ENCODE measurements around the gene PTPRN2.

PTPRN2 gene

DNA sequence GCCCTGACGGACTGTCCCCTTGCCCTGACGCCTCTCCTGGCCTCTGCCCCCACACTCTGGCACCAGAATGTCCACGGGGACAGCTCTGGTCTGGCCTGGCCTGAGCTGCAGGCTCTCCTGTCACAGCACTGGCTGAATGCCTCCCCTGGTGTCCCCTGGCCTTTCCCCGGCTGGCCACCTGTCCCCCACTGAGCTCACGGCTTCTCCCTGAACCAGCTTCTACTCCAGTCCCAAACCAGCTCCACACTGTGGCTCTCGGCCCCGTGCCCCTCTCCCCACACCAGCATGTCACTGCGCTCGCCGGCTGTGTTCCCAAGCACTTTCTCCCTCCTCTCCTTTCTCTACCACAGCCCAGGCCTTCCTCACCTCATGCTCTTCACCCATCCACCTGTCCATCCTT lies 864.4 kb downstream of the PTPRN2 start:
- no peak for TF ChIP-seq JUND (IDR thresholded peaks at IDR 0.05; ENCODE audit: low read depth)
- no peak for DNase-seq (ENCODE audit: low read depth in 1 of 2, low spot score in 1 of 2)
- in situ Hi-C loops (cut with HindIII; ENCODE audit: low pct_unique_long_range_greater_than_20kb, low sequenced_read_pairs), result no loop called here

- DNase-seq (ENCODE audit: low read depth in 1 of 2, low spot score in 1 of 2), result no peak
- no peak for TF ChIP-seq JUND (IDR thresholded peaks at IDR 0.05; ENCODE audit: low read depth)
- in situ Hi-C loops (cut with HindIII; ENCODE audit: low pct_unique_long_range_greater_than_20kb, low sequenced_read_pairs), result no loop called here
These were observed 865.2 kb downstream of the PTPRN2 start for GRCh38 chr7:157722137-157723060.

- TF ChIP-seq JUND (IDR thresholded peaks at IDR 0.05; ENCODE audit: low read depth), result no peak
- DNase-seq (ENCODE audit: low read depth in 1 of 2, low spot score in 1 of 2), result no peak
- in situ Hi-C loops (cut with HindIII; ENCODE audit: low pct_unique_long_range_greater_than_20kb, low sequenced_read_pairs), result no loop called here
These were observed 866.0 kb downstream of the PTPRN2 start for GRCh38 chr7:157721468-157722136.

- in situ Hi-C loops (cut with HindIII; ENCODE audit: low pct_unique_long_range_greater_than_20kb, low sequenced_read_pairs), result no loop called here
These were observed 867.6 kb downstream of the PTPRN2 start for GRCh38 chr7:157719705-157720655.

DNA sequence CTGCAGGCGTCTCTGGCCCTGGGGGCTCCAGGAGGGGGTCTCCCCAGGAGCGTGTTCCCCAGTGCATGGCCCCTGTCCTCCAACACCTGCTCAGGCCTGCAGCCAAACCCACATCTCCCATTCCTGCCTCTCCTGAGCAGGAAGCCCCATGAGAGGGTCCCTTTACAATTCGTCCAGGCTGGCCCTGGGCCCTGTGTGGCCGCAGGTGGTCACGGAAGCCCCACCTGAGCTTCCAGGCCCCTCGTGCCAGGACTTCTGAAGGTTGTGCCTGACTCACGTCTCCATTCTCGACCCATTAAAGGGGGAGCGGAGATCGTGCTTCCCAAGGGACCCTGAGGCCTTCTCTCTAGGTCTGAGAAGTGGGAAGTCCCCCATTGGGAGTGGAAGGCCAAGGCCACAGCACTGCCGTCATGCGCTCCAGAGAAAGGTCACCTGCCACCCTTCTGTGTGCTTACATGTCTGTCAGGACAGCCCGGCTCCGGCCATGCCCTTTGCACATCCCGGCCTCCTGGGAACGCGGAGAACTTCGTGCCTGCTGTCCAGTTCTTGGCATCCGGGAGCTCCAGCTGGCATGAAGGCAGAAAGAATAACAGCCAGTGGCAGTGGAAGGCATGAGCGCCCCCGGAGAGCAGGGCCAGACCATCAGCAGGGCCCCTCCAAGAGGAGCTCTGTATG lies 868.5 kb downstream of the PTPRN2 start:
- no peak for TF ChIP-seq JUND (IDR thresholded peaks at IDR 0.05; ENCODE audit: low read depth)
- DNase-seq (ENCODE audit: low read depth in 1 of 2, low spot score in 1 of 2), result no peak
- in situ Hi-C loops (cut with HindIII; ENCODE audit: low pct_unique_long_range_greater_than_20kb, low sequenced_read_pairs), result no loop called here

More at GRCh38 chr7:157719705-157720655, 867.6 kb downstream of the PTPRN2 start:
- DNase-seq (ENCODE audit: low read depth in 1 of 2, low spot score in 1 of 2), result no peak
- no peak for TF ChIP-seq JUND (IDR thresholded peaks at IDR 0.05; ENCODE audit: low read depth)

GRCh38 chr7:157718303-157719007 lies 869.2 kb downstream of the PTPRN2 start:
- no peak for TF ChIP-seq JUND (IDR thresholded peaks at IDR 0.05; ENCODE audit: low read depth)
- in situ Hi-C loops (cut with HindIII; ENCODE audit: low pct_unique_long_range_greater_than_20kb, low sequenced_read_pairs), result no loop called here
- DNase-seq (ENCODE audit: low read depth in 1 of 2, low spot score in 1 of 2), result no peak

GRCh38 chr7:157717211-157718174 lies 870.1 kb downstream of the PTPRN2 start:
- in situ Hi-C loops (cut with HindIII; ENCODE audit: low pct_unique_long_range_greater_than_20kb, low sequenced_read_pairs), result no loop called here
- no peak for TF ChIP-seq JUND (IDR thresholded peaks at IDR 0.05; ENCODE audit: low read depth)
- no peak for DNase-seq (ENCODE audit: low read depth in 1 of 2, low spot score in 1 of 2)

- TF ChIP-seq JUND (IDR thresholded peaks at IDR 0.05; ENCODE audit: low read depth), result no peak
- in situ Hi-C loops (cut with HindIII; ENCODE audit: low pct_unique_long_range_greater_than_20kb, low sequenced_read_pairs), result no loop called here
These were observed 871.7 kb downstream of the PTPRN2 start for GRCh38 chr7:157715938-157716280.

GRCh38 chr7:157715071-157715937 lies 872.3 kb downstream of the PTPRN2 start:
- in situ Hi-C loops (cut with HindIII; ENCODE audit: low pct_unique_long_range_greater_than_20kb, low sequenced_read_pairs), result no loop called here
- TF ChIP-seq JUND (IDR thresholded peaks at IDR 0.05; ENCODE audit: low read depth), result no peak
- no peak for DNase-seq (ENCODE audit: low read depth in 1 of 2, low spot score in 1 of 2)

More at GRCh38 chr7:157715938-157716280, 871.7 kb downstream of the PTPRN2 start:
- no peak for DNase-seq (ENCODE audit: low read depth in 1 of 2, low spot score in 1 of 2)

Data from T47D (cell line).